GM23338 (cell line): Measurements from ENCODE around the gene KAT8.
"Not testable (repeated sequence)": the region's sequence is repeated elsewhere in the genome, so short reads cannot be mapped to it uniquely, and the experiment has no call there.

Experiments
- CREB1 ChIP-seq: fragments of 250-450 bp; sonication (Bioruptor Pico); IDR thresholded peaks from 2 replicates; pipeline ENCODE4 v1.5.0; 2020; ENCODE audit warnings: low read depth, mild to moderate bottlenecking, moderate library complexity
- EZH2 ChIP-seq: fragments of 200-600 bp; sonication (generic); IDR thresholded peaks from one replicate; pipeline ENCODE4 v1.8.0; 2017; ENCODE audit warnings: antibody characterized with exemption, mild to moderate bottlenecking, low read depth; ENCODE audit not compliant: unreplicated experiment
- EZH2phosphoT487 ChIP-seq: fragments of 200-600 bp; sonication (generic); IDR thresholded peaks from one replicate; pipeline ENCODE4 v1.8.1; 2018; ENCODE audit warnings: antibody characterized with exemption; ENCODE audit not compliant: unreplicated experiment
- JUNB ChIP-seq: IDR thresholded peaks from one replicate; pipeline ENCODE4 v1.6.1; 2016; ENCODE audit warnings: antibody characterized with exemption; ENCODE audit not compliant: unreplicated experiment
- POLR2AphosphoS5 ChIP-seq: IDR thresholded peaks from 2 replicates; pipeline ENCODE4 v1.6.1; 2016; ENCODE audit warnings: antibody characterized with exemption, low read depth
- REST ChIP-seq: IDR thresholded peaks from one replicate; pipeline ENCODE4 v1.6.1; 2018; ENCODE audit warnings: antibody characterized with exemption; ENCODE audit not compliant: unreplicated experiment
- TF ChIP-seq, protein P1 (sequence below), 2 experiments: fragments of 200-600 bp in 1 of 2; sonication (generic) in 1 of 2; conservative IDR thresholded peaks; 2 replicates each; pipeline versions ENCODE4 v1.5.1 to v1.6.1; 2016 to 2017; ENCODE audit warnings: antibody characterized with exemption in 2 of 2, low read depth in 2 of 2, mild to moderate bottlenecking in 2 of 2, moderate library complexity in 1 of 2

DNA sequence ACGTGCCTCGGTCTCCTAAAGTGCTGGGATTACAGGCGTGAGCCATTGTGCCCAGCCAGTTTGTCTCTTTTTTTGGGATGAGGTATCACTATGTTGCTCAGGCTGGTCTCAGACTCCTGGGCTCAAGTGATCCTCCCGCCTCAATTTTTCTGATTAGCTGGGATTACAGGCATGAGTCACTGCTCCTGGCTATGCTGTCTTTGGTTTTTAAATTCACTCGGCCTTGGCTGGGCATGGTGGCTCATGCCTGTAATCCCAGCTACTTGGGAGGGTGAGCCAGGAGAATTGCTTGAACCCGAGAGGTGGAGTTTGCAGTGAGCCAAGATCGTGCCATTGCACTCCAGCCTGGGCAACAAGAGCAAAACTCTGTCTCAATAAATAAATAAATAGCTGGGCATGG is 27.0 kb downstream of the KAT8 start:
- TF ChIP-seq, protein P1, sequence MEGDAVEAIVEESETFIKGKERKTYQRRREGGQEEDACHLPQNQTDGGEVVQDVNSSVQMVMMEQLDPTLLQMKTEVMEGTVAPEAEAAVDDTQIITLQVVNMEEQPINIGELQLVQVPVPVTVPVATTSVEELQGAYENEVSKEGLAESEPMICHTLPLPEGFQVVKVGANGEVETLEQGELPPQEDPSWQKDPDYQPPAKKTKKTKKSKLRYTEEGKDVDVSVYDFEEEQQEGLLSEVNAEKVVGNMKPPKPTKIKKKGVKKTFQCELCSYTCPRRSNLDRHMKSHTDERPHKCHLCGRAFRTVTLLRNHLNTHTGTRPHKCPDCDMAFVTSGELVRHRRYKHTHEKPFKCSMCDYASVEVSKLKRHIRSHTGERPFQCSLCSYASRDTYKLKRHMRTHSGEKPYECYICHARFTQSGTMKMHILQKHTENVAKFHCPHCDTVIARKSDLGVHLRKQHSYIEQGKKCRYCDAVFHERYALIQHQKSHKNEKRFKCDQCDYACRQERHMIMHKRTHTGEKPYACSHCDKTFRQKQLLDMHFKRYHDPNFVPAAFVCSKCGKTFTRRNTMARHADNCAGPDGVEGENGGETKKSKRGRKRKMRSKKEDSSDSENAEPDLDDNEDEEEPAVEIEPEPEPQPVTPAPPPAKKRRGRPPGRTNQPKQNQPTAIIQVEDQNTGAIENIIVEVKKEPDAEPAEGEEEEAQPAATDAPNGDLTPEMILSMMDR (conservative IDR thresholded peaks at IDR 0.05; ENCODE audit: low read depth in 2 of 2), result not testable (repeated sequence)
- TF ChIP-seq POLR2AphosphoS5; EZH2; EZH2phosphoT487; CREB1 (CRISPR knock-in tag); JUNB; REST: not testable (repeated sequence)
